GM21786 (cell line): ENCODE results near the gene CACNA2D4.

ENCODE experiments used
- ATAC-seq: cut with Tn5 transposase; IDR thresholded peaks from one replicate; pipeline ENCODE4 v1.9.1; 2021; ENCODE audit not compliant: unreplicated experiment

The CACNA2D4 gene

DNA sequence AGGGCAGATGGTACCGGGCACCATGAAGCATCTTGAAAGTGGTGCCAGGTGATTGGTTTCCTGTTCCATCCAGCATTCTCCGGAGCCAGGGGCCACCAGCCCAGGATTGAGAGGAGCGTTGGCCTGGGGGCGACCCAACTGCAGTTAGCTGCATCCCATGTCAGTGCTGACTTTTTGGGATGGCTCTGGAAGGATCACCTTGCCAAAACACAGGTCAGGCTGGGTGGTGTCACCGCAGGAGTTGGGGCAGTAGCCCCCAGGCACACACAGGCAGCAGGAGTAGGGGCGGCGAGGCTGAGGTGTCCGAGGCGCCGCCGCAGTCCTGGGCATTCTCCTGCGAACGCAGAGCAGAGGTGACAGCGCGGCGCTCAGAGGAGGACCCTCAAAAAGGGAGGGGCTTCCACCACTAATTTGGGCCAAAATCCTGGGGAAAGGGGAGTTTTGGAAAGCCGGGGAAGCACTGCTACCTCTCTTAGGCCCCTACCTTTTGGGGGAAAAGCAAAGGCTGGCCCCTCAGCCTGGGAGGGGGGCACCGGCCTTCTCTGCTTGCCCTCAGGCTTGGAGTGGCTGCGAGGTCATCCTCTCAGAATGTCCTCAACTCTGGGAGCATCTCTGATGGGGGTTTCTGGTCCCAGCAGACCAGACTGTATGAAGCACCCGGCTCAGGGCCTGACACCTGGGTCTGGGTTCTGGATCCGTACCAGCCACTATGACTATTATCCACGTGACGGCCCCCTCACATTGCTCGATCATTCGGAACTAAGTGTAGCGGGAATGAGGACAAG, 124.8 kb downstream of the CACNA2D4 start:
- ATAC-seq: no peak

DNA sequence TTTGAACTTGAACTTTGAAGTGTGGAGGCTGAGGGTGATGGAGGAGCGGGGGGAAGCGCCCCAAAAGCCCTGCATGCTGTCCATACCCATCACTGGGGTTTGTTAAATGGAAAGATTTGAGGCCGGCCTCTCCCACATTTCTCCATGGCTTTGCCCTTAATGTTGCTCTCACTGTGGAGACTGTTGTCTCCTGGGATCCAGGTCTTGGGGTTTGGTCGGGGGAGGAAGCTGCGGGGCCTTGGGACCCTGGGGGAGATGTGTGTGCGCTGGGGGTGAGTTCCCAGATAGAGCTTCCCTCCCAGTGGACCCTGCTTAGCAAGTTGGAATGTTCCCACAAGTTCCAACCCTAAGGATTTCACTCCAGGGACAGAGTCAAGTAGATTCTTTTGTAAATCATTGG, 126.0 kb downstream of the CACNA2D4 start:
- ATAC-seq: no peak

DNA sequence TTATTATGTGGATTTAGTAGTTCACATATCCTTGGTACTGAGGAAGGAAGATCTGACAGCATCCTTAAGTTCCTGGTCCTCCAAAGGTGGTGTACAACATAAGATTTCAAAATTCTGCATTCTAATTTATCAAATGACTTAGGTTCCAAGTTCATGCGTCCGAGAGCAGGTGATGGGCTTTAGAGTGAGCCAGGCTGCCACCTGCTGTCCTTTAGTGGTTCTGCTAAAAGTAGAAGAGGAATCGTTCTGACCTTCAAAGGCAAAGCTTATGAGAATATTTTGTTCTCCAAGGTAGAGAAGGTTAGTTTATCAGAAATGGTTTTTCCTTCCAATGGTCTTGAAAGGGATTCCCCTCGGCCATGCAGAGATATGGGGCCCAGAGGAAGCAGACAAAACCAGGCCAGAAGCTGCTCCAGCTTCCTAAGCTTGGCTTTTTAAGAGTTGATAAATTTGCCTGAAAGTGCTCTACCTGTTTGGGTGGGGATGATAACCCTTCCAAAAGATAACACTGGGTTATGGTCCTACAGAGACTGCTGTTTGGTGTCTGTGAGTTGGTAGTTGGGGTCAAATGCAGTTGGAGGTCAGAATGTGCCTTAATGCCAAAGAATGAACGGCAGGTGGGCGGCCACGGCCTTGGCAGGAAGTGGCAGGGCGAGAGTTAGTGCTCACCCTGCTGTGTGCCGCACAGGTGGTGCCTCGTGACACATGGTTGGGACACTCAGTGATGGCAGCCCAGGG, 127.2 kb downstream of the CACNA2D4 start:
- ATAC-seq: no peak

DNA sequence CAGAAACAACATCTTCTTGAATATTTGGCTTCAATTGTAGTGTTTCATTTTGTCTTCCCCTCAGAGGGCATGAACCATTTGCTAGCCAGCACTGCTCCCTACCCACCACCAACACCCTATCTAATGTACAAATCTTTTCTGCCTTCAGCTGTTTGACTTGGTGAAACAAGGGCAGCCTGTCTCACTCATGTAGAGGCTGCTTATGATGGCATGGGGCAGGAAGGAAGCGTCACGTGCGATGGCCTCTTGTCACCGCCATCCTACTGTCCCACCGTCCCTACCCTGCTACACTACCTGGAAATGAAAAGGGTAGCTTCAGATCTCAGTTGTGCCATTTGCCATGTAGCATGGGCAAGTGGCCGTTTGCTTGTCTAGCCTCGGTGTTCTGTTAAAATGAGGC, 128.0 kb downstream of the CACNA2D4 start:
- ATAC-seq: no peak

DNA sequence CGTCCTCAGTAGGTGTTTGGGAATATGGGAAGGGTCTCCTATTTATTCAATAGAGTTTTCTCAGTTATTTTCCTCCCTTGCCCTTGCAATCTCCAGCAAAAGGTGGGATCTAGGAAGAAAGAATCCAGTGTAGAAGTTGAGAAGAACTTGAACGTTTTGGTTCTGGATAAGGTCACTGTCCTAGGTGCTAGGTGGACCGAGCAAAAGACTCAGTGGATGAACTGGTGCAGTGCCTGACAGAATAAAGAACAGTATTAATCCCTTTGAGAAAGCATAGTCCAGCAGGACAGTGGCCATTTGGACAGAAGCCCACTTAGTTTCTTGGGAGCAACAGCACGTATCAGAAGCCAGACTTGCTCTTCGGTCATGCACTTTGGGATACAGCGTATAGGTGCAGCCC, 130.7 kb downstream of the CACNA2D4 start:
- ATAC-seq: no peak

DNA sequence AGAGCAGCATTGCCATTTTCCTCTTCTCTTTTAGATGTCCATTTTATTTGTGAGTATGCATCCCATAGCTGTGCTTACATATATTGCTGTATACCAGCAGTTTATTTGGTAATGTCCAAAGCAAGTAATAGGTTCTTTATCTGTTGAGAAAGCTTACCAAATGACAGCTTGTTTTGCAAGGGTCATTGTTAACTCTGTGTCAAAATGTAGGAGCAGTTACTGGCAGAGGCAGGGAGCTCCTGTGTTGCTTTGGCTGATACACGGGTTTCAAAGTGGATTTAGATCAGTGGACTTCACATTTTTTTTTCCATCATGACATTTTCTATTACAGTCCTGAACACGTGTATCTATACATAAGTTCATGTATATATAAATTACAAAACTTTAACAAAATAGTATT, 136.2 kb downstream of the CACNA2D4 start:
- no peak for ATAC-seq

DNA sequence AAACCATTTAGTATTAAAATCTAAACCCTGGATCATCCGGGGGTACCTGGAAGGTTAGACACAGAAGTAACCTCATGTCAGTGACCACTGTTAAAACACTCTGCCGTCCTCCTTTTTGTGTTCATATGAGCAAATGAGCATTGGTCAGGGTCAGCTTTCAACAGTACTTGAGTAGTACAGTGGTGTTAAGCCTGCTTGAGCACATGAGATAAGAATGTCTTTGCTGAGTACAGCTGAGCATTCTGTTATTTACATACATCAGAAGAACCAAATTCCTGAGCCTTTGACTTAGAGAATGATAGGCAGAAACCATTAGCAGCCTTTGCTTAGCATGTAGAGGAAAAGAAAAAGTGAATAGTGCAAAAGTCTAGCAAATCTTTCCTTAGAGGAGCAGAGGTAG, 136.7 kb downstream of the CACNA2D4 start:
- no peak for ATAC-seq

DNA sequence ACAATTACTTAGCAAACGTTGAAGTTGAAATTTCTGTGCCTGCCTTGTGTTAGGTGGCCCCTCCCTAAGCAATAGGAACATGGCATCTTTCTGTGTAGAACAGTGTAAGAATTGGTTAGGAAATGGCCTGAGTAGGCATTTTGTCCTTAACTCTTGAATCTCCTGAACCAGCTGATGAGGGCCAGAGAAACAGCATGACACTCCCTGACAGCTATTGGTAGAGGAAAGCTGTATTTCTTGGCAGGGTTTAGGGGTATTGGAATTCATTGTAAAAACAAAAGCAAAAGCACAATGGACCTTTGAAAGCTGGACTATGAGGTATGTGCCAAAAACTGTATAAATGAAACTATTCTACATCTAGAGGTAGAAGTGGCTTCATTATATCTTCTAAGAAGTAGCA, 138.7 kb downstream of the CACNA2D4 start:
- no peak for ATAC-seq

DNA sequence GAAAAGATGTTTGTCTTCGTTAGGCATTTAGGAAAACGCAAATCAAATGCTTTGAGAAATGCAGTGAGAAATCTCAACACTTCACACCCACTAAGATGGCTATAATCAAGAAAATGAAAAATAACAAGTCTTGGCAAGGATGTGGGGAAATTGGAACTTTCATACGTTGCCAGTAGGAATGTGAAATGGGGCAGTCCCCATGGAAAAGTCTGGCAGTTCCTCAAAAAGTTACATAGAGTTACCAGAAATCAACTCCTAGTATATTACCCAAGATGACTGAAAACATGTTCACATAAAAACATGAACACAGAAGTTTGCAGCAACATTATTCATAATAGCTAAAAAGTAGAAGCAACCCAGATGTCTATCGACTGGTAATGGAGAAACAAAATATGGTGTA, 139.5 kb downstream of the CACNA2D4 start:
- ATAC-seq: no peak

DNA sequence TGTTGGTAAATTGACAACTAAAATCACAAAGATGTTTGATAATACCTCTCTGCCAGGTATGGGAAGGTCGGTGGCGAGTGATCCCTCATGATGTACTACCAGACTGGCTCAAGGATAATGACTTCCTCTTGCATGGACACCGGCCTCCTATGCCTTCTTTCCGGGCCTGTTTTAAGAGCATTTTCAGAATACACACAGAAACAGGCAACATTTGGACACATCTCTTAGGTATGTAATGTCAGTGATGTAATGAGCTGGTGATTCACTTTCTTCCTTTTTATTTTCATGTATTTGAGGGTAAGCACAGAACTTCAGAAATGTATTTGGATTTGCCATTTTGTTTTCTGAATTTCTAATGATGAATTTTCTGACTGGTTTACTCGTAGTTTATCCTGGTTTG, 140.7 kb downstream of the CACNA2D4 start:
- no peak for ATAC-seq

DNA sequence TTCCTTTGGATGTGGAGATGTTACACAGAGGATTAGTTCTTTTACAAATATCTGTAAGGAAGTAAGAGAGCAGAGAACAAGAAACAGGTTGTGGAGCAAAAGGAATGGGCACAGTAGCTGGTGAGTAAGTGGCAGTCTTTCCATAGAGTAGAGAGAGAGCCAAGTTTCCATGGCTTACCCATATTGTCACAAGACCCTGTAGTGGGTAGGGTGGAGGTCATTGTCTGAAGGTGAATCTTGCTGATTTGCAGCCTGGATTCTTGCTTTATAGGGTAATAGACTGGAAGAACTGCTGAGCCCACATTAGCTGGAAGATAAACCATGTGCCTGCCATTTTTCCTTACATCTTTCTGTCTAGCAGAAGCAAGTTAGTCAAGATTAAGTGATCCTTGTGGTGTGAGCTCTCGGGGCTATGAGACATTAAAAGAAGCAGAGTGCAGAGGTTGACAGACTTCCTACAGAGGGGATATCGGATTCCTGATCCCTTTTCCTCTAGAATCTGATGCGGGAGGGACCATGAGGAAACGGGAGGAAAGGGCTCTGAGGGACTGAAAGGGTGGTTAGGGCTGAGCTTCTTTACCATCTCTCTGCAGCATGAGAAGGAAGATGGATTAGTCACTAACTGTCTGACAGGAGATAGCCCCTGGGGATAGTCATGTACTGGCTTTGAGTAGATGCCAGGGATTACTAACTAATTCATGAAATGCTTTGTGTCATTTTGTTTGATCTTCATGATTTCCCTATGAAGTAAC, 142.1 kb downstream of the CACNA2D4 start:
- ATAC-seq: no peak

DNA sequence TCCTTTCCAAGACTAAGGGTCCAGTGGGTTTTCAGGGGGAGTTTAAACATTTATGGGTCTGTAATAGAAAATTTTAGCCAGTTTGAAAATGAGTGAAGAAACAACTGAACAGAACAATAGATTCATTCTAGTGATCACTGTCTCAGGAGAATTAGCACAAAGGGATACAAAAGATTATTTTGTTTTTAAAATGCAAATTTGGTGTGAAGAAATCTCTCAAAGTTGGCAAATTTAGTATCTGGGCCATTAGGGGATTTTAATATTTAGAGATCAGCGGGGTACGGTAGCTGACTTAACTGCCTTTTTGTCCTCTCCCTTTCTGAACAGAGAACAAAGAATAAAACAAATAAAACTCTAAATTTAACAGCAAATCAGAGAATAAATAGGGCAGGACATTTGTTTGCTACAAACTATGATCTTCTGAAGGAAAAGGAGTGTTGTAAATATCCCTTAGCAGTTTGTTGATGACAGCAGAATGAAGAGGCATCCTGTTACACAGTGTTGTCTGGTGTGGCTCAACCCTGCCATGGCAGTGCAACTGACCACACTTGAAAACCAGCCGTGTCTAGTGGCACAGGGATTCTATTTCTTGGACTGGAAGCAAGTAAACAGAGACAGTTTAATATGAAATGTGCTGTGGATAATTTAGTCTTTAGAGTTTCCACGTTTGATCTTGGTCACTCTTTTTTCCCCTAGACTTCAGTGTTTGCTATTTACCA, 144.4 kb downstream of the CACNA2D4 start:
- ATAC-seq: no peak

DNA sequence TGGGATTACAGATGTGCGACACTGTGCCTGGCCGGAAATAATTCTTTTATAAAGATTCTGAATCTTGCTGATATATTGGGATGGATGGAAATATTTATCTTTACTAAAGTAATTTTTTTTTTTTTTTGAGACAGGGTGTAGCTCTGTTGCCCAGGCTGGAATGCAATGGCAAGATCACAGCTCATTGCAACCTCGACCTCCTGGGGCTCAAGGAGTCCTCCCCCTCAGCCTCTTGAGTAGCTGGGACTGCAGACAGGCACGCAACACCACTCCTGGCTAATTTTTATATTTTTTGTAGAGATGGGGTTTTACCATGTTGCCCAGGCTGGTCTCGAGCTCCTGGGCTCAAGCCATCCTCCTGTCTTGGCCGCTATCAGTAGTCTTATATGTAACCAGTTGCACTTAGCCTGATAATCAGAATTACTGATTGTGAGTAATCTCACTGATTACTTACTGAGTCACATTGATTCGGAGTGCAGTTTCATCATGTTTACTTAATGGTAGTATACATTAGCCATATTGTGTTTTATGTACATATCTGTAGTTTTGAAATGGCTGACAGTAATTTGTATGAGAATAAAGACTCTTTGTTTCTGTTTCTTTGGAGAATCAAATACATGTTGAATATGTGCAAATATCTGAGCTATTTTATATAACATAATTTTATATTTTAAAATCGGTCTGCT, 148.5 kb downstream of the CACNA2D4 start:
- no peak for ATAC-seq

DNA sequence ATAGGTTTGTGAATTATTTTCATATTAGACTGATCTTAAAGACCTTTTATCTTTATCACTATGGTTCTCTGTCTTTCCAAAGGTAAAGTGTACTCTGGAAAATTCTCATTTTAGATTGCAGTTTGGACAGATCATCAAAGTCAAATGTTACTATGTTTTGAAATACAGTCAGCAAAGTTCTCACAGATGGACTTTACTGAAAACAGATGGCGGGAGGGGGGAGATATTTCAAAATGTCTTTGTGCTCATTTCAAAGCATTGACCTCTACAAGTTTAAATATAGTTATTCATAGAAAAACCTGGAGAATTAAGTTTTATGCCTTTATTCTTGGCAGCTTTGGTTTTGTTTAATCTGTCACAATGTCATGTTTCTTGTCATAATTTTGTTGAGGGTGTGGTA, 149.8 kb downstream of the CACNA2D4 start:
- ATAC-seq: no peak

DNA sequence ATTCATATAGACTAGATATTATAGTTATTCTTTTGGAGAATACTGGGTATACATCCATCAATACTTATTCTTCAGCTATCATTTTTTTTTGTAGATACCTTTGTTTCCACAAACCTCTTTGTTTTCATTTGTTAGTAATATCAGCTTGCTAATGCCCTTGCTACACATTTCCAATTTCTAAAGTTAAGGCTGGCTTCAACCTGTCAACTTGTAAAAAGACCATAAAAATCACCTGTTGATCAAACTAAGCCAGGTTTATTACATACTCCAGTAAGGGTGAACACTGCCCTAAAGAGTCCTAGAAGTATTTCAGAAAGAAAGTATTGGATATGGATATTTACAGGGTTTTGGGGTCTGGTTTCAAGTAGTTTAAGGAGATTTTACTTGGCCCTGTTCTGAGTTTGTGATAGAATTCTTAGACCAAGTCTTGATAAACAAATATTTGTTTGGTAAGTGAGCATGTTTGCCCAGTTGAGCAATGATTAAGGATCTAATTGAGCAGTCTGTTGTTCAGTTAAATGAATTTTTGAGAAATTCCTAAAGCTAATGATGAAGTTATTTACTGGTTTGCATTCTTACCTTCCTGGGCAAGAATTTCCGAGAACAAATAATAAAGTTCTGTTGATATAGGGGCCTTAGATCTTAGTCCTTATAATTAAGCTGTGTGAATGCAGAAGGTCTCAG, 150.9 kb downstream of the CACNA2D4 start:
- ATAC-seq: no peak

DNA sequence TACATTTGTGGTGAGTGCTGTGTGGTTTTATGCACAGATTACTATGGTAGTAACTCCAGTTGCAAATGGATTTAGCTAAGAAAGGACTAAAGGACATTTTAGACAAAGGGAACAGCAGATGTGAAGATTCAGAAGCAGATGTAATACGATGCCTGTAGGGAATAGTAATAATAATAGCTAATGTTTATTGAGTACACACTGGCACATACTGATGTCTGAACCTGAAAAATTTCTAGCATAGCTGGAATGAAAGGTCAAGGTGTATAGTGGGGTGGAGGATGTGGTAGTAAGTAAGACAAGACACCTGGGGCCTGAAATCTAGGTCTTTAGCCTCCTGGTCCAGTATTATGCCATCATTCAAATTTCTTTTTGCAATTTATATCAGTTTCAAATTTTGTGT, 152.3 kb downstream of the CACNA2D4 start:
- no peak for ATAC-seq

DNA sequence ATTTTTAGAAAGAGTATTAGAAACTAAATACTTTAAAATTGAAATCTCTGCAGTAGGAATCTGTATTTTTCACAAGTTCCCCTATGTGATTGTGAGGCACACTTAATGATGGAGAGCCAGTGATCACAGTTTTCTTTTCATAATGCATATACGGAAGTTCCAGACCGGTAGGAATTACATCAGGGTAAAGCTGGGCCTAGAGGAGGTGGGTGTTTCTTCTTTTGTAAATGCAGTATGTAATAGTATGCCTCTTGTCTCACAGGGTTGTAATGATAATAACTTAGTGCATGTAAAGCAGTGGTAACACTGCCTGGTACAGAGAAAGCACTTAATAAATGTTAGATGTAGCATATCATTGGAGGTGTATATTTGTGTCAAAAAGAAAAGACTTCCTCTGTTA, 155.3 kb downstream of the CACNA2D4 start:
- no peak for ATAC-seq

DNA sequence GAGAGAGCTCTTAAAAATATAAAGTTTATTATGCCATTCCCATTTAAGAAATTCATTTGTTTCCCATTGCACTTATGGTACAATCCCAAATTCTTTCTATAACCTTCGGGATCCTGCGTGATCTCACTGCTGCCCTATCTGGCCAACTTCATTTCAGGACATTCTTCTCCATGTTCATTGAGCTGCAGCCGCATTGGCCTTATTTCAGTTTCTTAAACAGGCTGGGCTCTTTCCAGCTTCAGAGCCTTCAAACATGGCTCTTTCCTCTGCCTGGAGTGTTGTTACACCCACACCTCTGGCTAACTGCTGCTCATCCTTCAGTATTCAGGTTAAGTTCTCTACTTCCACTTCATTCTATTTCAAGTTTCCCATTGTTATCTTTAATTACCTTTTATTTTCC, 156.6 kb downstream of the CACNA2D4 start:
- no peak for ATAC-seq

DNA sequence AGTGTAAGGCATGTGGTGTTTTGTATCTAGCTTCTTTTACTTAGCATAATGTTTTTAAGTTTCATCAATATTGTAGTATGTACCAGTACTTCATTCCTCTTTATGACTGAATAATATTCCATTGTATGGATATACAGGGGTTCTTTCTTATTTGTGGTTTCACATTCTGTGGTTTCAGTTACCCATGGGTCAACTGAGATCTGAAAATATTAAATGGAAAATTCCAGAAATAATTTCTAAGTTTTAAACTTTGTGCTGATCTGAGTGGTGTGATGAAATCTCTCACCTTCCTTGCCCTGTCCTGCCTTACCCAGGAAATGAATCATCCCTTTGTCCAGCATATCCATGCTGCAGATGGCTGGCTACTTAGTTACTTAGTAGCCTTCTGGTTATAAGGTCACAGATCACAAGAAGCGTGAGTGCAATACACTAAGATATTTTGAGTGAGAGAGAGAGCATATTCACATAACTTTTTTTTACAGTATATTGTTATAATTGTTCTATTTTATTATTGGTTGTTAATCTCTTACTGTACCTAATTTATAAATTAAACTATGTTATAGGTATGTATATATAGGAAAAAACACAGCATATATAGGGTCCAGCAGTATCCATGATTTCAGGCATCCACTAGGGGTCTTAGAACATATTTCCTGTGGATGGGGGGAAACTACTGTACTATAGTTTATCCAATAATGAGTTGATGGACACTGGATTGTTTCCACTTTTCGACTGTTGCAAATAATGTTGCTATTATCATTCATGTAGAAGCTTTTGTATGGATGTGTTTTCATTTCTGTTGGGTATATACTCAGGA, 157.7 kb downstream of the CACNA2D4 start:
- no peak for ATAC-seq
